K562 (cell line): ENCODE results near the gene ADAT2. TPM values are rescaled to one million over a fixed set of nuclear protein-coding genes. Genes with fewer than 3 reads are reported as not detected.

Source experiments
- ATAC-seq: fragments of 200-7000 bp; cut with Tn5 transposase; 3 replicates; pipeline ENCODE4 v1.9.1; 2020; ENCODE audit warnings: moderate library complexity
- BruUV-seq: library from RNA; stranded (reverse); fragments of 400-500 nt; replicated peaks from 2 replicates; lab custom pipeline; 2021; lab: Mats Ljungman, UMichigan
- CTCF ChIA-PET: fragments of 300-600 bp; formaldehyde crosslinking; extraction: SDS; loops from one replicate; lab custom pipeline; 2021; ENCODE audit warnings: low intra/inter-chr PET ratio; lab: Yijun Ruan, JAX
- POLR2A ChIA-PET: fragments of 300-600, 350-650 bp; sonication (Branson Sonifier 250); formaldehyde crosslinking; extraction: SDS; loops from one replicate; lab custom pipeline; 2021; ENCODE audit warnings: antibody characterized with exemption, inconsistent platforms; lab: Yijun Ruan, JAX
- DNase-seq, 4 experiments: peaks; one replicate each; pipeline versions ENCODE4 v3.0.0 to v3.0.0-alpha.2; 2011 to 2018; ENCODE audit warnings: low spot score in 3 of 4, mixed read lengths in 3 of 4; ENCODE audit errors: extremely low read depth in 1 of 4
- FAIRE-seq: peaks from 2 replicates; lab custom pipeline; 2011; peaks lifted over from hg19 to GRCh38; lab: Jason Lieb, UNC
- H2AFZ ChIP-seq: 2 replicates; pipeline ENCODE4 v1.6.0; 2011; ENCODE audit warnings: low read depth, low read length, control low read depth, inconsistent platforms
- H3K27ac ChIP-seq: fragments of 200-600 bp; 3 replicates; pipeline ENCODE4 v1.8.0; 2011; ENCODE audit warnings: low read depth, mild to moderate bottlenecking, control low read depth, inconsistent platforms, low read length, moderate library complexity, mixed read lengths; ENCODE audit errors: extremely low read depth
- H3K27me3 ChIP-seq, 2 experiments: fragments of 300-600 bp in 1 of 2; 2 replicates in 1 of 2; 3 replicates in 1 of 2; pipeline versions ENCODE4 v1.6.0 to v1.8.0; 2011; ENCODE audit warnings: inconsistent platforms in 2 of 2, low read length in 2 of 2, mild to moderate bottlenecking in 1 of 2, mixed read lengths in 1 of 2, moderate library complexity in 1 of 2; ENCODE audit not compliant: control insufficient read depth in 2 of 2, insufficient read depth in 2 of 2
- H3K36me3 ChIP-seq: fragments of 300-600 bp; 3 replicates; pipeline ENCODE4 v1.8.0; 2011; ENCODE audit warnings: mild to moderate bottlenecking, low read length, inconsistent platforms; ENCODE audit not compliant: control insufficient read depth, insufficient read depth
- H3K4me1 ChIP-seq, 2 experiments: fragments of 200-600 bp in 1 of 2; replicated peaks in 1 of 2; 2 replicates in 1 of 2; 3 replicates in 1 of 2; pipeline versions ENCODE4 v1.5.1 to v1.8.0; 2011; ENCODE audit warnings: inconsistent platforms in 2 of 2, low read length in 2 of 2, mild to moderate bottlenecking in 1 of 2, mixed read lengths in 1 of 2, moderate library complexity in 1 of 2; ENCODE audit not compliant: control insufficient read depth in 2 of 2, insufficient read depth in 2 of 2
- H3K4me2 ChIP-seq: 2 replicates; pipeline ENCODE4 v1.6.1; 2011; ENCODE audit warnings: low read length, control low read depth, inconsistent platforms, mixed read lengths; ENCODE audit not compliant: insufficient read depth
- H3K4me3 ChIP-seq: fragments of 200-600 bp; sonication (generic), shearing (Covaris generic); 2 replicates; pipeline ENCODE4 v1.5.1; 2016; ENCODE audit warnings: control low read depth, inconsistent platforms
- H3K79me2 ChIP-seq: fragments of 200-600 bp; 3 replicates; pipeline ENCODE4 v1.8.0; 2011; ENCODE audit warnings: low read length, inconsistent platforms; ENCODE audit not compliant: control insufficient read depth, insufficient read depth
- H3K9ac ChIP-seq, 2 experiments: 2 replicates each; pipeline versions ENCODE4 v1.6.0 to v1.6.1; 2011; ENCODE audit warnings: low read depth in 2 of 2, low read length in 2 of 2, control low read depth in 1 of 2, inconsistent platforms in 1 of 2, mild to moderate bottlenecking in 1 of 2, mixed read lengths in 1 of 2; ENCODE audit not compliant: insufficient read depth in 1 of 2
- H3K9me1 ChIP-seq: one replicate; pipeline ENCODE4 v1.6.0; 2011; ENCODE audit warnings: inconsistent platforms, mild to moderate bottlenecking, low read length, moderate library complexity; ENCODE audit not compliant: control insufficient read depth, insufficient read depth
- H3K9me3 ChIP-seq: replicated peaks from 2 replicates; pipeline ENCODE4 v1.5.1; 2011; ENCODE audit warnings: low read depth, low read length, inconsistent platforms; ENCODE audit not compliant: control insufficient read depth, insufficient read depth
- H4K20me1 ChIP-seq: replicated peaks from 2 replicates; pipeline ENCODE4 v1.6.1; 2011; ENCODE audit warnings: low read length, inconsistent platforms, mixed read lengths; ENCODE audit not compliant: control insufficient read depth, insufficient read depth
- ADNP ChIP-seq: fragments of 200-800 bp; sonication (Bioruptor generic); IDR thresholded peaks from 2 replicates; pipeline ENCODE4 v1.6.1; 2016; ENCODE audit warnings: missing genetic modification characterization, missing compliant biosample characterization
- E2F6 ChIP-seq, 2 experiments: IDR thresholded peaks; 2 replicates each; pipeline ENCODE4 v1.6.1; 2011; ENCODE audit warnings: borderline replicate concordance in 1 of 2, control low read depth in 1 of 2, low read depth in 1 of 2, low read length in 1 of 2, mild to moderate bottlenecking in 1 of 2, mixed read lengths in 1 of 2, moderate library complexity in 1 of 2; ENCODE audit not compliant: insufficient read depth in 1 of 2, insufficient read length in 1 of 2, poor library complexity in 1 of 2, severe bottlenecking in 1 of 2; ENCODE audit errors: extremely low read depth in 1 of 2
- ELF4 ChIP-seq: fragments of 450-650 bp; formaldehyde crosslinking; IDR thresholded peaks from 2 replicates; pipeline ENCODE4 v1.4.0; 2022; ENCODE audit warnings: missing genetic modification characterization
- KDM4B ChIP-seq, 2 experiments: fragments of 450-650 bp in 1 of 2; sonication (generic) in 1 of 2; IDR thresholded peaks; 2 replicates each; pipeline ENCODE4 v1.6.1; 2016 to 2017; ENCODE audit warnings: borderline replicate concordance in 2 of 2, antibody characterized with exemption in 1 of 2, low read depth in 1 of 2, mild to moderate bottlenecking in 1 of 2
- RNF219 ChIP-seq: fragments of 250-450 bp; sonication (Bioruptor Pico); IDR thresholded peaks from 2 replicates; pipeline ENCODE4 v1.5.0; 2022; ENCODE audit warnings: mild to moderate bottlenecking
- SRSF1 ChIP-seq: fragments of 200-400 bp; formaldehyde crosslinking; IDR thresholded peaks from 2 replicates; pipeline ENCODE4 v1.6.1; 2017; ENCODE audit warnings: mild to moderate bottlenecking, low read depth, low read length, moderate library complexity
- ZBTB26 ChIP-seq: fragments of 450-650 bp; formaldehyde crosslinking; IDR thresholded peaks from 2 replicates; pipeline ENCODE4 v1.4.0; 2022; ENCODE audit warnings: missing genetic modification characterization
- ZNF124 ChIP-seq: sonication (generic); formaldehyde crosslinking; IDR thresholded peaks from 2 replicates; pipeline ENCODE4 v1.8.1; 2022; ENCODE audit warnings: missing genetic modification reagents
- ZNF592 ChIP-seq: fragments of 450-650 bp; IDR thresholded peaks from 2 replicates; pipeline ENCODE4 v1.6.1; 2017; ENCODE audit warnings: antibody characterized with exemption, mild to moderate bottlenecking
- WGBS: fragments of 100-300 bp; shearing (Covaris generic); methylation state at CpG from one replicate; pipeline ENCODE4 v1.1.6; 2016; ENCODE audit warnings: low coverage, mixed read lengths; ENCODE audit not compliant: insufficient coverage; ENCODE audit errors: missing lambda C conversion rate; 5-methylcytosine and 5-hydroxymethylcytosine counted together
- in situ Hi-C: fragments of 300-500 bp; cut with MboI; formaldehyde crosslinking; loops from 4 replicates; pipeline ENCODE4 v1.15.0; 2018; ENCODE audit warnings: inconsistent platforms, mixed read lengths
- intact Hi-C: fragments of 100-400 bp; cut with micrococcal nuclease; formaldehyde crosslinking; loops from 2 replicates; pipeline ENCODE4 v1.14.2; 2022
- polyA plus RNA-seq, 8 experiments: library from polyadenylated mRNA; depleted of rRNA in 4 of 8; stranded (reverse) in 5 of 8; unstranded in 3 of 8; fragments of >200 nt; fragmentation: Nextera tagmentation in 2 of 8; fragmentation: Illumina TruSeq in 1 of 8; extraction: Ambion mirVana in 2 of 8; extraction: Trizol in 1 of 8; gene quantifications; 2 replicates each; pipeline versions ENCODE4 v1.2.1 to v1.2.3, GENCODE V29; 2011 to 2014; ENCODE audit warnings: inconsistent platforms in 1 of 8, missing spikeins in 1 of 8
- total RNA-seq, 7 experiments: library from RNA; depleted of rRNA in 6 of 7; stranded (reverse); fragments of >200 nt in 6 of 7; fragmentation: Illumina TruSeq in 2 of 7; extraction: Trizol in 2 of 7; gene quantifications; 2 replicates each; pipeline versions ENCODE4 v1.2.1 to v1.2.3, GENCODE V29; 2011 to 2021; ENCODE audit warnings: low replicate concordance in 1 of 7

ADAT2 gene
- total and polyA plus RNA-seq, 9 of the 15 experiments (the other 6 are each of a cell fraction or from before 2014, with no cell fraction given) = 13.0 to 62.5 (median 31.7) TPM

- no peaks in the 10 kb centered on the region for H4K20me1 ChIP-seq
- peaks cover 16% of the 10 kb centered on the region; the same call in 2 of the 3 replicates for H3K36me3 ChIP-seq
- POLR2A ChIA-PET = interaction anchor here (0.6 kb wide), 1 partner anchor 512 kb away, joined by 3 read pairs; no protein-coding TSS in a partner anchor
- in situ Hi-C loops (no loop called here), intact Hi-C loops (no loop called here)
- no peak overlapping the region for H3K27ac ChIP-seq
- no peaks in the 10 kb centered on the region for H3K9me3 ChIP-seq
- DNase-seq (no peak), ATAC-seq (no peak), FAIRE-seq (no peak)
- H3K4me1 ChIP-seq = no peaks in the 10 kb centered on the region
- H3K4me2 ChIP-seq = no peak overlapping the region
- no peak overlapping the region for H3K9ac ChIP-seq
- no TSS peak for BruUV-seq
- no peaks in the 10 kb centered on the region for H3K79me2 ChIP-seq
- no peaks in the 10 kb centered on the region for H3K9me1 ChIP-seq
- H3K27me3 ChIP-seq = no peaks in the 10 kb centered on the region
- H3K4me3 ChIP-seq = no peak overlapping the region
- H2AFZ ChIP-seq = no peak overlapping the region
- WGBS = 66% methylated on average over 2 of the region's 2 CpGs
- CTCF ChIA-PET = no interaction called here
- no peak for TF ChIP-seq E2F6 (IDR thresholded peaks at IDR 0.05; ENCODE audit: borderline replicate concordance in 1 of 2, extremely low read depth in 1 of 2, insufficient read depth in 1 of 2, insufficient read length in 1 of 2, low read depth in 1 of 2, low read length in 1 of 2, poor library complexity in 1 of 2, severe bottlenecking in 1 of 2)
- TF ChIP-seq ADNP = no peak
- TF ChIP-seq ZNF592 = no peak
- TF ChIP-seq ZNF124 (CRISPR knock-in tag) = no peak
- TF ChIP-seq RNF219 (CRISPR knock-in tag) = no peak
- no peak for TF ChIP-seq ELF4 (CRISPR knock-in tag)
- TF ChIP-seq SRSF1 = no peak
- TF ChIP-seq ZBTB26 = no peak
- no peak for TF ChIP-seq KDM4B (IDR thresholded peaks at IDR 0.05; ENCODE audit: borderline replicate concordance in 2 of 2, low read depth in 1 of 2)
These were observed 7.3 kb upstream of the ADAT2 start for GRCh38 chr6:143457563-143458359.
